ENCODE measurements around the gene PDK3.

DNA sequence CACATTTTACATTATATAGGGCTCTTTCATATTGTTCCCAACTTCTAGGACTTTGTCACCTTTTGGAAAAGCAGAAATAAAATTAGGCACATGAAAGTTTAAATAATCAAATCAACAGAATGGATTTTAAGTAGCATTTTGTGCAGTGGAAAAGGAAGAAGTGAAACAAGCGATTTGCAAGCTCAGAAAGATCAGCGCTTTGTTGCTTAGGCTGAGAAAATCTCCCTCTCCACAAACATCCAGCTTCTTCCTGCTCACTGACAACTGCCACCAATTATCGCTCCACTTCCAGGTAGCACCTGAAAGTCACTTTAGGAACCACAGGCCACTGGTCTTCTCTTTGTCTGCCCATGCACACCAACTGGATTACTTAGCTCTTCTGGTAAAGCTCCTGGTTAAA is 2.0 kb upstream of the PDK3 start:
- TF ChIP-seq CTCF (optimal IDR thresholded peaks at IDR 0.05 in 1 of 3, IDR thresholded peaks at IDR 0.05 in 1 of 3, conservative IDR thresholded peaks at IDR 0.05 in 1 of 3; ENCODE audit: extremely low read depth in 1 of 3, insufficient read depth in 2 of 3, low read length in 3 of 3) (no peak), EZH2 (IDR thresholded peaks at IDR 0.05; ENCODE audit: low read length) (no peak)
